KG1 (cell line): ENCODE measurements around the gene PDE6A.

ENCODE experiments used
- DNase-seq: peaks from one replicate; lab custom pipeline; 2025; lab: John Stamatoyannopoulos, UW

Gene PDE6A

GRCh38 chr5:149930043-149930748 is 14.4 kb downstream of the PDE6A start:
- DNase-seq = no peak

- no peak for DNase-seq
These were observed 20.1 kb downstream of the PDE6A start for GRCh38 chr5:149924486-149924885.

GRCh38 chr5:149922950-149923349 is 21.6 kb downstream of the PDE6A start:
- no peak for DNase-seq

GRCh38 chr5:149921597-149921996 is 23.0 kb downstream of the PDE6A start:
- DNase-seq = no peak

- no peak for DNase-seq
These were observed 27.4 kb downstream of the PDE6A start for GRCh38 chr5:149917073-149917676.

- no peak for DNase-seq
These were observed 28.1 kb downstream of the PDE6A start for GRCh38 chr5:149916334-149917072.

- DNase-seq = no peak
These were observed 29.0 kb downstream of the PDE6A start for GRCh38 chr5:149915392-149916260.

- DNase-seq = no peak
These were observed 30.9 kb downstream of the PDE6A start for GRCh38 chr5:149913436-149914419.

- no peak for DNase-seq
These were observed 32.2 kb downstream of the PDE6A start for GRCh38 chr5:149912226-149912871.

GRCh38 chr5:149911031-149911430 is 33.6 kb downstream of the PDE6A start:
- DNase-seq = no peak

- DNase-seq = no peak
These were observed 36.8 kb downstream of the PDE6A start for GRCh38 chr5:149907828-149908227.

- DNase-seq = no peak
These were observed 39.6 kb downstream of the PDE6A start for GRCh38 chr5:149904977-149905376.

- DNase-seq = no peak
These were observed 40.2 kb downstream of the PDE6A start for GRCh38 chr5:149904293-149904886.

- no peak for DNase-seq
These were observed 41.2 kb downstream of the PDE6A start for GRCh38 chr5:149903404-149903803.

GRCh38 chr5:149902177-149902576 is 42.4 kb downstream of the PDE6A start:
- DNase-seq = no peak

GRCh38 chr5:149901511-149901910 is 43.1 kb downstream of the PDE6A start:
- no peak for DNase-seq

- no peak for DNase-seq
These were observed 44.2 kb downstream of the PDE6A start for GRCh38 chr5:149900390-149900789.

GRCh38 chr5:149898811-149899210 is 45.8 kb downstream of the PDE6A start:
- no peak for DNase-seq

GRCh38 chr5:149895416-149896345 is 48.9 kb downstream of the PDE6A start:
- no peak for DNase-seq
